Measurements from ENCODE around the gene HSPG2.

Gene HSPG2

DNA sequence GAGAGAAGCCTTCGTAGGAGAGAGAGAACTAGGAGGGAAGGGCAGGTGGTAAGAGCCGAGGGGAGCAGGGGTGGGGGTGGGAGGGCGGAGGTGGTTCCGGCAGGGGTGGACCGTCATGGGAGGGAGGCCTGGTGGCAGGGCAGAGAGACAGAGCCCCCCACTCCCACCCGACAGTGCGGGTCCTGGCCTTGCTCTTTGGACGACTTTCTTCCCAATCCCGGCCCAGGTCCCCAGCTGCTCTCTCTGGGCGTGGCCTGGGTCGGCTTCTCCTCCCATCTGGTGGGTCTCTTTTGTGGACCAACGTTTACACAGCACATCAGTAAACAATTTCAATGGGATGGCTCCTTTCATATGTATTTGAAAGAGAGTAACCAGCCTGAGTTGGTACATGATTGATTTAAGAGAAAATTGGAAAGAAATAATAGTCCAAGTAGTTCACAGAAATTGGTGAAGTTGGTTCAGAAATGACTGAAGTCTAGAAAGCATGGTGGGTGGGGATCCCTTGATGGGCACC lies 68.1 kb downstream of the HSPG2 start:
- no peak overlapping the region for H3K27ac ChIP-seq
- no peak overlapping the region for H3K4me3 ChIP-seq (IDR thresholded peaks at IDR 0.05; ENCODE audit: insufficient read depth, low read depth, low read length)
- TF ChIP-seq, protein P1, sequence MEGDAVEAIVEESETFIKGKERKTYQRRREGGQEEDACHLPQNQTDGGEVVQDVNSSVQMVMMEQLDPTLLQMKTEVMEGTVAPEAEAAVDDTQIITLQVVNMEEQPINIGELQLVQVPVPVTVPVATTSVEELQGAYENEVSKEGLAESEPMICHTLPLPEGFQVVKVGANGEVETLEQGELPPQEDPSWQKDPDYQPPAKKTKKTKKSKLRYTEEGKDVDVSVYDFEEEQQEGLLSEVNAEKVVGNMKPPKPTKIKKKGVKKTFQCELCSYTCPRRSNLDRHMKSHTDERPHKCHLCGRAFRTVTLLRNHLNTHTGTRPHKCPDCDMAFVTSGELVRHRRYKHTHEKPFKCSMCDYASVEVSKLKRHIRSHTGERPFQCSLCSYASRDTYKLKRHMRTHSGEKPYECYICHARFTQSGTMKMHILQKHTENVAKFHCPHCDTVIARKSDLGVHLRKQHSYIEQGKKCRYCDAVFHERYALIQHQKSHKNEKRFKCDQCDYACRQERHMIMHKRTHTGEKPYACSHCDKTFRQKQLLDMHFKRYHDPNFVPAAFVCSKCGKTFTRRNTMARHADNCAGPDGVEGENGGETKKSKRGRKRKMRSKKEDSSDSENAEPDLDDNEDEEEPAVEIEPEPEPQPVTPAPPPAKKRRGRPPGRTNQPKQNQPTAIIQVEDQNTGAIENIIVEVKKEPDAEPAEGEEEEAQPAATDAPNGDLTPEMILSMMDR (conservative IDR thresholded peaks at IDR 0.05; ENCODE audit: low read depth, low read length): no peak
- H3K9ac ChIP-seq: no peak overlapping the region
- no peaks in the 10 kb centered on the region for H3K27me3 ChIP-seq (ENCODE audit: insufficient read depth, low read depth)
- H4K20me1 ChIP-seq (ENCODE audit: insufficient read depth): no peaks in the 10 kb centered on the region
- no peaks in the 10 kb centered on the region for H3K36me3 ChIP-seq (ENCODE audit: insufficient read depth)
- peaks cover 38% of the 10 kb centered on the region for H3K4me1 ChIP-seq (ENCODE audit: low read depth, poor library complexity, severe bottlenecking)
- no peaks in the 10 kb centered on the region for H3K79me2 ChIP-seq (ENCODE audit: insufficient read depth, low read depth)
- no peak overlapping the region for H2AFZ ChIP-seq (ENCODE audit: low read depth)
- H3K4me2 ChIP-seq: no peak overlapping the region

DNA sequence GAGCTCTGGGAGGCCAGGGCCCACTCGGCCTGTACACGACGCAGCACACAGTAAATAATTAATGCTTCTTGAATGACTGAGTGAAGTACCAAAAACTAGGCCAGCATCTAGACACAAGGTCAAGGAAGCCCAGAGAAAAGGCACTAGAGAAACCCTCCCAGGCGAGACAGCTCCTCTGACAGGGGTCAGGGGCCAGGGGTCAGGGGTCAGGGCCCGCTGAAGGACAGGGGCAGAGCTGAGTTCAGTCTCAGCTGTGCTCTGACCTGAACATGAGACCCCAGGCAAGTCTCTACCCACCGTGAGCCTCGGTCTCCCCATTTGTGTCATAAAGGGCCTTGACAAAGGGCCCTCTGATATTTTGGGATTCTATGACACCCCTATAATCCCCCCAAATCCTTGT lies 68.6 kb downstream of the HSPG2 start:
- TF ChIP-seq, protein P1 (conservative IDR thresholded peaks at IDR 0.05; ENCODE audit: low read depth, low read length): no peak
- H3K9ac ChIP-seq: no peak overlapping the region
- H3K36me3 ChIP-seq (ENCODE audit: insufficient read depth): no peaks in the 10 kb centered on the region
- no peaks in the 10 kb centered on the region for H4K20me1 ChIP-seq (ENCODE audit: insufficient read depth)
- no peaks in the 10 kb centered on the region for H3K27me3 ChIP-seq (ENCODE audit: insufficient read depth, low read depth)
- H3K4me2 ChIP-seq: no peak overlapping the region
- no peak overlapping the region for H3K27ac ChIP-seq
- H3K4me1 ChIP-seq (ENCODE audit: low read depth, poor library complexity, severe bottlenecking): peaks cover 38% of the 10 kb centered on the region
- H2AFZ ChIP-seq (ENCODE audit: low read depth): no peak overlapping the region
- H3K79me2 ChIP-seq (ENCODE audit: insufficient read depth, low read depth): no peaks in the 10 kb centered on the region
- H3K4me3 ChIP-seq (IDR thresholded peaks at IDR 0.05; ENCODE audit: insufficient read depth, low read depth, low read length): no peak overlapping the region

DNA sequence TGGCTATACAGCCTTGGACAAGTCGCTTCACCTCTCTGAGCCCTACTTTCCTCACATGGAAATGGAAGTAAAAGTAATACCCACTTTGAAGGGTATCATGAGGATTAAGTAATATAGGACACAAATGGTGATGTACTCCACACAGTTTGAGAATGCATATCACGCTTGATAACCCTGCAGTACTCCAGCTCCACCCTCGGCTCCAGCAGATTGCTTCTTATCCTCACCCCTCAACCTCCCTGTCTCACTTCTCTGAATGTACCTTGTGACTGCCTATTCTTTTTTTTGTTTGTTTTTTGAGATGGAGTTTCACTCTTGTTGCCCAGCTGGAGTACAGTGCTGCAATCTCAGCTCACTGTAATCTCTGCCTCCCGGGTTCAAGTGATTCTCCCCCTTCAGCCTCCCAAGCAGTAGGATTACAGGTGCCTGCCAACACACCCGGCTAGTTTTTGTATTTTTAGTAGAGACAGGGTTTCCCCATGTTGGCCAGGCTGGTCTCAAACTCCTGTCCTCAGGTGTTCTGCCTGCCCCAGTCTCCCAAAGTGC lies 69.6 kb downstream of the HSPG2 start:
- H3K4me2 ChIP-seq: no peak overlapping the region
- no peaks in the 10 kb centered on the region for H3K27me3 ChIP-seq (ENCODE audit: insufficient read depth, low read depth)
- no peak overlapping the region for H3K9ac ChIP-seq
- H3K36me3 ChIP-seq (ENCODE audit: insufficient read depth): no peaks in the 10 kb centered on the region
- 0 out of 2 replicates have a peak overlapping the region, but pooled peaks have one; percentile 79 for H3K27ac ChIP-seq
- H3K4me3 ChIP-seq (IDR thresholded peaks at IDR 0.05; ENCODE audit: insufficient read depth, low read depth, low read length): no peak overlapping the region
- H3K79me2 ChIP-seq (ENCODE audit: insufficient read depth, low read depth): no peaks in the 10 kb centered on the region
- H3K4me1 ChIP-seq (ENCODE audit: low read depth, poor library complexity, severe bottlenecking): peaks cover 38% of the 10 kb centered on the region
- H4K20me1 ChIP-seq (ENCODE audit: insufficient read depth): no peaks in the 10 kb centered on the region
- TF ChIP-seq, protein P1 (conservative IDR thresholded peaks at IDR 0.05; ENCODE audit: low read depth, low read length): no peak
- no peak overlapping the region for H2AFZ ChIP-seq (ENCODE audit: low read depth)

DNA sequence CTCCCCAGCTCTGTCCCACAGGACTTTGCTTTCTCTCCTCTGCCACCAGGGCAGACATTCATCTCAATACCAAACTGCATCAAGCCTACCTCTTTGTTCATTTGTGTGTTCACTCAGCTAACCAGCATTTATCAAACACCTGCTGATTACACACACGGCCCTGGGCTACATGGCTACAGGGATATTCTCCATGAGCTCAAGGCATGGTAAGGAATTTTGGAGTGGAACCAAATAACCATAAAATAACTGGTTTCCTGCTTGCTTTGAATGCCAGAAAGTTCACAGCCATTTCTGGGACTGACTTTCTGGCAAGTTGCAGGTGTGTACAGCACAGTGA lies 70.4 kb downstream of the HSPG2 start:
- Histone ChIP-seq H3K4me2 (peak overlapping the region; percentile 82), H3K36me3 (ENCODE audit: insufficient read depth) (no peaks in the 10 kb centered on the region), H2AFZ (ENCODE audit: low read depth) (peak overlapping the region; percentile 57; the same call in 1 of the 2 replicates)

More for the DNA sequence above, 70.4 kb downstream of the HSPG2 start:
- Histone ChIP-seq H3K4me3 (IDR thresholded peaks at IDR 0.05; ENCODE audit: insufficient read depth, low read depth, low read length) (no peak overlapping the region), H3K27me3 (ENCODE audit: insufficient read depth, low read depth) (no peaks in the 10 kb centered on the region), H3K9ac (peak overlapping the region; percentile 14; the same call in 1 of the 2 replicates), H3K4me1 (ENCODE audit: low read depth, poor library complexity, severe bottlenecking) (peaks cover 35% of the 10 kb centered on the region), H4K20me1 (ENCODE audit: insufficient read depth) (no peaks in the 10 kb centered on the region), H3K79me2 (ENCODE audit: insufficient read depth, low read depth) (no peaks in the 10 kb centered on the region), H3K27ac (peak overlapping the region; percentile 79)
- TF ChIP-seq, protein P1 (conservative IDR thresholded peaks at IDR 0.05; ENCODE audit: low read depth, low read length): no peak

Data from KMS-11 (cell line).